Endodermal cell (in vitro differentiated cells): Measurements from ENCODE around the gene NOS1. TPM values are rescaled to one million over a fixed set of nuclear protein-coding genes. Genes with fewer than 3 reads are reported as not detected.
A peak's percentile ranks its signal among the peaks of the same experiment; 100 is the strongest.

Source experiments
- DNase-seq: peaks from one replicate; pipeline ENCODE4 v3.0.0-alpha.2; 2017
- H3K27ac ChIP-seq: 2 replicates; pipeline ENCODE4 v1.5.1; 2013; ENCODE audit warnings: mild to moderate bottlenecking, low read depth, low read length, moderate library complexity
- H3K27me3 ChIP-seq: 2 replicates; pipeline ENCODE4 v1.6.1; 2013; ENCODE audit warnings: mild to moderate bottlenecking, low read length, moderate library complexity; ENCODE audit not compliant: insufficient read depth, control insufficient read depth, poor library complexity, severe bottlenecking
- H3K36me3 ChIP-seq: 2 replicates; pipeline ENCODE4 v1.7.0; 2013; ENCODE audit warnings: mild to moderate bottlenecking, low read length, moderate library complexity; ENCODE audit not compliant: control insufficient read depth, insufficient read depth
- H3K4me1 ChIP-seq: one replicate; pipeline ENCODE4 v1.7.0; 2013; ENCODE audit warnings: low read length; ENCODE audit not compliant: control insufficient read depth, insufficient read depth
- H3K4me3 ChIP-seq: 2 replicates; pipeline ENCODE4 v1.5.1; 2013; ENCODE audit warnings: mild to moderate bottlenecking, low read length, moderate library complexity
- H3K9ac ChIP-seq: 2 replicates; pipeline ENCODE4 v1.6.1; 2013; ENCODE audit warnings: mild to moderate bottlenecking, low read length, moderate library complexity; ENCODE audit not compliant: poor library complexity, severe bottlenecking; ENCODE audit errors: extremely low read depth
- H3K9me3 ChIP-seq: 2 replicates; pipeline ENCODE4 v1.6.1; 2013; ENCODE audit warnings: mild to moderate bottlenecking, low read length, moderate library complexity; ENCODE audit not compliant: control insufficient read depth
- H3K27ac Mint-ChIP-seq: 2 replicates; pipeline ENCODE4 v1.8.0; 2020; ENCODE audit warnings: mixed read lengths
- H3K27me3 Mint-ChIP-seq: 2 replicates; pipeline ENCODE4 v1.8.0; 2021; ENCODE audit warnings: mild to moderate bottlenecking, mixed read lengths; ENCODE audit not compliant: insufficient read depth
- H3K36me3 Mint-ChIP-seq: 2 replicates; pipeline ENCODE4 v1.8.0; 2020; ENCODE audit warnings: low read depth, mixed read lengths
- H3K4me1 Mint-ChIP-seq: 2 replicates; pipeline ENCODE4 v1.8.0; 2020; ENCODE audit warnings: mixed read lengths
- H3K4me3 Mint-ChIP-seq: 2 replicates; pipeline ENCODE4 v1.8.0; 2020; ENCODE audit warnings: mild to moderate bottlenecking, moderate library complexity, mixed read lengths
- H3K9me3 Mint-ChIP-seq: 2 replicates; pipeline ENCODE4 v1.8.0; 2020; ENCODE audit warnings: mild to moderate bottlenecking, mixed read lengths
- CTCF ChIP-seq: fragments of 200-600 bp; sonication (generic); conservative IDR thresholded peaks from 2 replicates; pipeline ENCODE4 v1.5.0; 2021; ENCODE audit warnings: antibody characterized with exemption, mild to moderate bottlenecking
- WGBS, 2 experiments: methylation state at CpG; one replicate each; pipeline versions ENCODE4 v1.1.5 to v1.1.7; 2013; ENCODE audit warnings: missing lambda C conversion rate in 2 of 2, mixed read lengths in 1 of 2; ENCODE audit not compliant: insufficient coverage in 1 of 2, insufficient read length in 1 of 2; 5-methylcytosine and 5-hydroxymethylcytosine counted together
- total RNA-seq, 2 donors: library from RNA; stranded (reverse); fragmentation: NEBNext Ultra II Directional in 1 of 2; extraction: Animal tissue kit (Norgen Biotek cat#: 25700) in 1 of 2; gene quantifications; 2 replicates in 1 of 2; 3 replicates in 1 of 2; pipeline ENCODE4 v1.2.1, GENCODE V29; 2021

NOS1 gene
- total RNA-seq, 2 donors from 2014 or later = 0.33 to 0.88 TPM

- DNase-seq = no peak
- H3K9me3 Mint-ChIP-seq = no peaks in the 10 kb centered on the region
- no peak overlapping the region for H3K4me3 Mint-ChIP-seq
- Histone ChIP-seq H3K27me3 (no peaks in the 10 kb centered on the region), H3K9ac (no peak overlapping the region), H3K27ac (no peak overlapping the region), H3K4me3 (no peak overlapping the region), H3K36me3 (peaks cover 91% of the 10 kb centered on the region), H3K4me1 (no peaks in the 10 kb centered on the region), H3K9me3 (no peaks in the 10 kb centered on the region)
- H3K4me1 Mint-ChIP-seq = no peaks in the 10 kb centered on the region
- H3K27ac Mint-ChIP-seq = peak overlapping the region; percentile 69
- no peak for TF ChIP-seq CTCF
- no peaks in the 10 kb centered on the region for H3K27me3 Mint-ChIP-seq
- H3K36me3 Mint-ChIP-seq = peaks cover 88% of the 10 kb centered on the region
- WGBS, 2 experiments = 89% methylated on average over 6 to 10 of the region's 10 CpGs
Measured at GRCh38 chr12:117161460-117162166, 199.8 kb downstream of the NOS1 start.

GRCh38 chr12:117159674-117160073 lies 201.8 kb downstream of the NOS1 start:
- Mint-ChIP-seq H3K4me1 (no peaks in the 10 kb centered on the region), H3K36me3 (peaks cover 86% of the 10 kb centered on the region), H3K4me3 (no peak overlapping the region), H3K27me3 (no peaks in the 10 kb centered on the region), H3K27ac (no peak overlapping the region), H3K9me3 (no peaks in the 10 kb centered on the region)
- no peak for TF ChIP-seq CTCF
- DNase-seq = no peak
- Histone ChIP-seq H3K9ac (no peak overlapping the region), H3K4me1 (no peaks in the 10 kb centered on the region), H3K4me3 (no peak overlapping the region), H3K27me3 (no peaks in the 10 kb centered on the region), H3K36me3 (peaks cover 90% of the 10 kb centered on the region), H3K9me3 (no peaks in the 10 kb centered on the region), H3K27ac (no peak overlapping the region)
- WGBS, 2 experiments = 91 to 100% methylated on average over 8 to 9 of the region's 9 CpGs

- H3K4me3 Mint-ChIP-seq = no peak overlapping the region
Measured at GRCh38 chr12:117158911-117159553, 202.4 kb downstream of the NOS1 start.

More at GRCh38 chr12:117158911-117159553, 202.4 kb downstream of the NOS1 start:
- no peaks in the 10 kb centered on the region for H3K9me3 ChIP-seq
- H3K27ac ChIP-seq = no peak overlapping the region
- H3K36me3 ChIP-seq = peaks cover 90% of the 10 kb centered on the region
- TF ChIP-seq CTCF = no peak
- H3K27me3 ChIP-seq = no peaks in the 10 kb centered on the region
- DNase-seq = no peak
- H3K27me3 Mint-ChIP-seq = no peaks in the 10 kb centered on the region
- H3K4me1 ChIP-seq = no peaks in the 10 kb centered on the region
- peaks cover 85% of the 10 kb centered on the region for H3K36me3 Mint-ChIP-seq
- no peak overlapping the region for H3K27ac Mint-ChIP-seq
- WGBS, 2 experiments = 82 to 88% methylated on average over 5 to 7 of the region's 7 CpGs
- H3K4me3 ChIP-seq = no peak overlapping the region
- H3K9ac ChIP-seq = no peak overlapping the region
- no peaks in the 10 kb centered on the region for H3K4me1 Mint-ChIP-seq
- H3K9me3 Mint-ChIP-seq = no peaks in the 10 kb centered on the region

Other genes starting within 250 kb of the NOS1 start
- 10 to 100 TPM; 46.5 to 54.6 TPM for gene FBXO21, start 171.2 kb downstream of the NOS1 start, total RNA-seq